Body of pancreas (tissue), 4 donors: Measurements from ENCODE around the gene DOCK4.

Experiments
- CTCF ChIP-seq, 7 experiments: fragments of 450-650 bp in 4 of 7; fragments of 200-600 bp in 3 of 7; sonication (generic) in 3 of 7; IDR thresholded peaks; one replicate each; pipeline ENCODE4 v1.5.1; 2016 to 2019; ENCODE audit warnings: antibody characterized with exemption in 7 of 7
- POLR2A ChIP-seq, 3 donors: fragments of 450-650 bp; IDR thresholded peaks; one replicate each; pipeline ENCODE4 v1.6.1; 2016; ENCODE audit warnings: antibody characterized with exemption in 3 of 3, mild to moderate bottlenecking in 2 of 3

- TF ChIP-seq CTCF (IDR thresholded peaks at IDR 0.05): no peak
- no peak for TF ChIP-seq POLR2A (IDR thresholded peaks at IDR 0.05)
These were observed 400.0 kb downstream of the DOCK4 start for GRCh38 chr7:111806232-111806631.
